Neural cell (in vitro differentiated cells): ENCODE data around the gene LUC7L2. TPM values are rescaled to one million over a fixed set of nuclear protein-coding genes. Genes with fewer than 3 reads are reported as not detected.

Experiments
- H2AFZ ChIP-seq: fragments of 200-600, 300-800 bp; sonication (generic), shearing (Covaris generic); 2 replicates; pipeline ENCODE4 v1.6.0; 2014; ENCODE audit warnings: low read depth, mild to moderate bottlenecking, antibody characterized with exemption, low read length, moderate library complexity
- H3F3A ChIP-seq: fragments of 200-600 bp; shearing (Covaris generic); 2 replicates; pipeline ENCODE4 v1.6.1; 2016; ENCODE audit warnings: mild to moderate bottlenecking, moderate library complexity, mixed read lengths, antibody characterized with exemption, low read length; ENCODE audit not compliant: insufficient read depth, poor library complexity, severe bottlenecking
- H3K27ac ChIP-seq: fragments of 200-600, 300-800 bp; sonication (generic), shearing (Covaris generic); 2 replicates; pipeline ENCODE4 v1.5.1; 2014; ENCODE audit warnings: mild to moderate bottlenecking, low read length, moderate library complexity
- H3K27me3 ChIP-seq: fragments of 300-800, 200-600 bp; sonication (generic), shearing (Covaris generic); 2 replicates; pipeline ENCODE4 v1.6.0; 2014; ENCODE audit warnings: mild to moderate bottlenecking, low read depth, low read length, moderate library complexity; ENCODE audit not compliant: insufficient read depth
- H3K36me3 ChIP-seq: fragments of 300-800, 200-600 bp; sonication (generic), shearing (Covaris generic); 2 replicates; pipeline ENCODE4 v1.5.1; 2014; ENCODE audit warnings: mild to moderate bottlenecking, antibody characterized with exemption, low read length, moderate library complexity; ENCODE audit not compliant: insufficient read depth
- H3K4me2 ChIP-seq: fragments of 300-800, 200-600 bp; sonication (generic), shearing (Covaris generic); 2 replicates; pipeline ENCODE4 v1.6.0; 2014; ENCODE audit warnings: mild to moderate bottlenecking, low read length
- H3K4me3 ChIP-seq: fragments of 300-800, 200-600 bp; sonication (generic), shearing (Covaris generic); 2 replicates; pipeline ENCODE4 v1.5.1; 2014; ENCODE audit warnings: mild to moderate bottlenecking, low read length, moderate library complexity
- H3K79me2 ChIP-seq: fragments of 200-600 bp; shearing (Covaris generic); replicated peaks from 2 replicates; pipeline ENCODE4 v1.6.0; 2014; ENCODE audit warnings: mild to moderate bottlenecking, low read length, moderate library complexity; ENCODE audit not compliant: insufficient read depth
- H3K9ac ChIP-seq: fragments of 300-800, 200-600 bp; sonication (generic), shearing (Covaris generic); 2 replicates; pipeline ENCODE4 v1.6.1; 2016; ENCODE audit warnings: mild to moderate bottlenecking, low read length, mixed read lengths
- H3K9me2 ChIP-seq: fragments of 200-600 bp; shearing (Covaris generic); 2 replicates; pipeline ENCODE4 v1.6.1; 2016; ENCODE audit warnings: mild to moderate bottlenecking, low read length, mixed read lengths; ENCODE audit not compliant: insufficient read depth
- H3K9me3 ChIP-seq: fragments of 200-600, 300-800 bp; sonication (generic), shearing (Covaris generic); 2 replicates; pipeline ENCODE4 v1.6.1; 2016; ENCODE audit warnings: mild to moderate bottlenecking, mixed run types, low read length, moderate library complexity, mixed read lengths
- H4K20me1 ChIP-seq: fragments of 200-600 bp; shearing (Covaris generic); 2 replicates; pipeline ENCODE4 v1.6.1; 2016; ENCODE audit warnings: mild to moderate bottlenecking, mixed run types; ENCODE audit not compliant: insufficient read depth
- CTCF ChIP-seq: fragments of 450-650 bp; IDR thresholded peaks from 2 replicates; pipeline ENCODE4 v1.5.1; 2014; ENCODE audit warnings: antibody characterized with exemption, mild to moderate bottlenecking, moderate library complexity; ENCODE audit not compliant: poor library complexity, severe bottlenecking
- EP300 ChIP-seq: fragments of 450-650 bp; conservative IDR thresholded peaks from 2 replicates; pipeline ENCODE4 v1.6.1; 2014; ENCODE audit warnings: antibody characterized with exemption, mild to moderate bottlenecking, moderate library complexity; ENCODE audit not compliant: poor library complexity, severe bottlenecking
- EZH2 ChIP-seq: fragments of 200-600, 300-800 bp; shearing (Covaris generic), sonication (generic); IDR thresholded peaks from 2 replicates; pipeline ENCODE4 v1.6.1; 2014; ENCODE audit warnings: antibody characterized with exemption, low read length, borderline replicate concordance, mild to moderate bottlenecking; ENCODE audit not compliant: insufficient read depth, poor library complexity, severe bottlenecking
- MXI1 ChIP-seq: fragments of 450-650 bp; conservative IDR thresholded peaks from 2 replicates; pipeline ENCODE4 v1.6.1; 2014; ENCODE audit warnings: antibody characterized with exemption, mild to moderate bottlenecking; ENCODE audit not compliant: poor library complexity, severe bottlenecking
- POLR2AphosphoS5 ChIP-seq: IDR thresholded peaks from 2 replicates; pipeline ENCODE4 v1.6.1; 2012
- RAD21 ChIP-seq: fragments of 450-650 bp; conservative IDR thresholded peaks from 2 replicates; pipeline ENCODE4 v1.6.1; 2014; ENCODE audit warnings: antibody characterized with exemption, mild to moderate bottlenecking, moderate library complexity
- REST ChIP-seq: IDR thresholded peaks from 2 replicates; pipeline ENCODE4 v1.6.1; 2012; ENCODE audit warnings: borderline replicate concordance
- SMC3 ChIP-seq: fragments of 450-650 bp; conservative IDR thresholded peaks from 2 replicates; pipeline ENCODE4 v1.6.1; 2014; ENCODE audit warnings: antibody characterized with exemption, mild to moderate bottlenecking, moderate library complexity; ENCODE audit not compliant: poor library complexity
- TAF1 ChIP-seq: IDR thresholded peaks from 2 replicates; pipeline ENCODE4 v1.6.1; 2012; ENCODE audit warnings: low read depth
- polyA plus RNA-seq: library from polyadenylated mRNA; depleted of rRNA; stranded (reverse); fragments of >200 nt; gene quantifications from 2 replicates; pipeline ENCODE4 v1.2.3, GENCODE V29; 2014

The LUC7L2 gene
- polyA plus RNA-seq, 1 donor from 2014 or later: 153 TPM

- H3K9ac ChIP-seq: no peak overlapping the region
Measured at GRCh38 chr7:139351027-139351426, 8.7 kb upstream of the LUC7L2 start.

GRCh38 chr7:139354729-139355128 is 5.0 kb upstream of the LUC7L2 start:
- Histone ChIP-seq H3K27me3 (no peaks in the 10 kb centered on the region), H3K36me3 (no peaks in the 10 kb centered on the region), H4K20me1 (no peaks in the 10 kb centered on the region), H3K9me3 (no peaks in the 10 kb centered on the region), H3K9me2 (no peaks in the 10 kb centered on the region), H3K27ac (no peak overlapping the region), H3F3A (no peaks in the 10 kb centered on the region), H3K4me3 (no peak overlapping the region), H2AFZ (no peak overlapping the region), H3K9ac (no peak overlapping the region), H3K4me2 (no peak overlapping the region), H3K79me2 (no peaks in the 10 kb centered on the region)
- TF ChIP-seq RAD21: no peak

More at GRCh38 chr7:139351027-139351426, 8.7 kb upstream of the LUC7L2 start:
- no peaks in the 10 kb centered on the region for H3K79me2 ChIP-seq
- no peaks in the 10 kb centered on the region for H3K36me3 ChIP-seq
- H3K4me2 ChIP-seq: no peak overlapping the region
- H3K9me3 ChIP-seq: no peaks in the 10 kb centered on the region
- no peaks in the 10 kb centered on the region for H3F3A ChIP-seq
- no peaks in the 10 kb centered on the region for H3K27me3 ChIP-seq
- H3K27ac ChIP-seq: no peak overlapping the region
- no peak overlapping the region for H3K4me3 ChIP-seq
- no peaks in the 10 kb centered on the region for H4K20me1 ChIP-seq
- TF ChIP-seq POLR2AphosphoS5 (no peak), RAD21 (no peak), CTCF (no peak), EP300 (no peak), EZH2 (no peak), TAF1 (no peak), SMC3 (no peak), REST (no peak), MXI1 (no peak)
- H2AFZ ChIP-seq: no peak overlapping the region
- no peaks in the 10 kb centered on the region for H3K9me2 ChIP-seq

- H3F3A ChIP-seq: no peaks in the 10 kb centered on the region
- no peak overlapping the region for H3K9ac ChIP-seq
- TF ChIP-seq EZH2 (no peak), REST (no peak), EP300 (no peak), MXI1 (no peak), RAD21 (no peak), SMC3 (no peak), POLR2AphosphoS5 (no peak), TAF1 (no peak), CTCF (no peak)
- no peaks in the 10 kb centered on the region for H3K36me3 ChIP-seq
- no peaks in the 10 kb centered on the region for H3K27me3 ChIP-seq
- H2AFZ ChIP-seq: no peak overlapping the region
- H3K4me2 ChIP-seq: no peak overlapping the region
- no peaks in the 10 kb centered on the region for H4K20me1 ChIP-seq
- no peaks in the 10 kb centered on the region for H3K9me2 ChIP-seq
- no peak overlapping the region for H3K27ac ChIP-seq
- no peak overlapping the region for H3K4me3 ChIP-seq
- H3K9me3 ChIP-seq: no peaks in the 10 kb centered on the region
- no peaks in the 10 kb centered on the region for H3K79me2 ChIP-seq
Measured at GRCh38 chr7:139355320-139355719, 4.4 kb upstream of the LUC7L2 start.
